OCI-LY7 (cell line): Measurements from ENCODE around the gene MTM1.

Source experiments
- CTCF ChIP-seq: fragments of 200-600 bp; sonication (generic); conservative IDR thresholded peaks from 2 replicates; pipeline ENCODE4 v1.5.1; 2014; ENCODE audit warnings: mild to moderate bottlenecking, antibody characterized with exemption, low read length, moderate library complexity, mixed read lengths
- EZH2phosphoT487 ChIP-seq: fragments of 200-600 bp; sonication (generic); IDR thresholded peaks from 2 replicates; pipeline ENCODE4 v1.6.1; 2018; ENCODE audit warnings: low read depth, borderline replicate concordance, mild to moderate bottlenecking, mixed run types, antibody characterized with exemption, low read length, moderate library complexity, mixed read lengths

- TF ChIP-seq CTCF (no peak), EZH2phosphoT487 (no peak)
These were observed 135.2 kb downstream of the MTM1 start for GRCh38 chrX:150703695-150703974.
